CD4-positive, alpha-beta T cell treated with Interleukin-1 beta for 1 hour (primary cell): ENCODE results near the gene IFIT2.
"Not testable (repeated sequence)": the region's sequence is repeated elsewhere in the genome, so short reads cannot be mapped to it uniquely, and the experiment has no call there.

Experiments used
- DNase-seq, 2 donors: peaks; one replicate each; pipeline ENCODE4 v3.0.0-alpha.2; 2020 to 2022

Gene IFIT2

GRCh38 chr10:89280508-89280907, 21.3 kb upstream of the IFIT2 start:
- DNase-seq = no peak

DNA sequence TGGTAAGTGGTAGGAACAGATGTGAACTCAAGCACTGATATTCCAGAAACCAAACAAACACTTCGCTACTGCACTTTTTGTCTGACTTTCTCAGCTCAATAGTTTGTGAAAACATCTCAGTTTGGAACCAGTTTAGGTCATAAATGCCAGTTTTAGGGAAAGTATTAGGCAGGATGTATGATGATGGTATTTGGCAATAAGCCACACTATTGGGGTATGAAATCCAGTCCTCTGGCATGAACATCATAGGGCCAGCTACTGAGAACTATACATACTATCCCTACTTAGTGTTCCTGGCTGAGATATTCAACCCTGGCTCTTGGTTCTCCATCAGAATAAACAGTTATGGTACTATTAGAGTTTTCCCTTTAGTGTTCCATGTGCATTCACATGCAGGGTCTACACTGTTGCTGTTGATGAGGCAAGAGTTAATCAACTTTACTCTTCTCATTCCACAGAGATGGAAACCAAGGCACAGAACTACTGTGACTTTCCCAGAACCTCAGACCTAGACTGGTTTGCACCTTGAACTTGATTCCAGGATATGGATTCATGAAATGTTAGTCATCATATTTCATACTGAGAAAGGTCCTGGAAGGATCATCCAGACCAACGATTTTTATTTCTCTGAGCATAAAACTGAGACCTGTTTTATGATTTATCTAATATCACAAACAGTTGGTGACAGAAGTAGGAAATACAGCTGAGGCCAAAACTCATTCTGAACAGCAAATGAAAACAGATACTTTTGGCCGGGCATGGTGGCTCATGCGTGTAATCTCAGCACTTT, 20.0 kb upstream of the IFIT2 start:
- no peak for DNase-seq

GRCh38 chr10:89283025-89283935, 18.6 kb upstream of the IFIT2 start:
- no peak for DNase-seq

DNA sequence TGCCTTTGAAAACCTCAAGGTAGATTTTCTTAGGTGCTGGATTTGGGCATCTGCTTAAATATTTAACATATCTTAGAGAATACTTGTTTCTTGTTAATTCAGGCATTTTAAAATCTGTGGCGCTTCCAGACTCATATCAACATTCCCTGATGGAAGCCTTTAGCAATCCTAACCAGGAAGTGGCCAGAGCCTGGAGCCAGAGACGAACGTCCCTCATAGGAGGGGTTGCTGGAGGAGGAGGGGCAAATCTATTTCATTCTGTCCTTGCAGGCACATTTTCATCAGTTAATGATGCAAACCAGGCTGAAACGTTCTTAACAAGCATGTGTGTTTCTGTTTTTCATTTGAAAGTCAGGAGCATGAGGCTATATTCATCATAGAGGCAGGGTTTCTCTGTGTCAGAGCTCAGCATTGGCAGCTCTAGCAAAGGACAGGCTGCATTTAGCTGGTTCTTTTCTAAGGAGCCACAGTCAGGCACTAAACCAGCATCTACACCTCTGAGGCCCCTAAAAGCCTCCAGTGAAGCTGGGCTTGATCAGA, 17.8 kb upstream of the IFIT2 start:
- DNase-seq = no peak

DNA sequence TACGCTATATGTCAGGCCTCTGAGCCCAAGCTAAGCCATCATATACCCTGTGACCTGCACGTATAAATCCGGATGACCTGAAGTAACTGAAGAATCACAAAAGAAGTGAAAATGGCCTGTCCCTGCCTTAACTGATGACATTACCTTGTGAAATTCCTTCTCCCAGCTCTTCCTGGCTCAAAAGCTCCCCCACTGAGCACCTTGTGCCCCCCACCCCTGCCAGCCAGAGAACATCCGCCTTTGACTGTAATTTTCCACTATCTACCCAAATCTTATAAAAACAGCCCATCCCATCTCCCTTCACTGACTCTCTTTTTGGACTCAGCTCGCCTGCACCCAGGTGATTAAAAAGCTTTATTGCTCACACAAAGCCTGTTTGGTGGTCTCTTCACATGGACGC, 17.1 kb upstream of the IFIT2 start:
- not testable (repeated sequence) for DNase-seq

DNA sequence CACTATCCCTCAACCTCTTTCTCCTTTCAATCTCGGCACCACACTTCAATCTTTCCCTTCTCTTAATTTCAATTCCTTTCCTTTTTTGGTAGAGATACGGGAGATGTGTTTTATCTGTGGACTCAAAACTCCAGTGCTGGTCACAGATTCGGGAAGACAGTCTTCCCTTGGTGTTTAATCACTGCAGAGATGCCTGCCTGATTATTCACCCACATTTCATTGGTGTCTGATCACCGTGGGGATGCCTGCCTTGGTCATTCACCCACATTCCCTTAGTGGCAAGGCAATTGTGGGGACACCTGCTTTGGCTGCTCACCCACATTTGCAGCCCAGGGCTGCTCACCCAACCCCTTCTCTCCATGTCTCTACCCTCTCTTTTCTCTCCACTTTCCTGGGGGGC, 16.5 kb upstream of the IFIT2 start:
- DNase-seq = not testable (repeated sequence)

DNA sequence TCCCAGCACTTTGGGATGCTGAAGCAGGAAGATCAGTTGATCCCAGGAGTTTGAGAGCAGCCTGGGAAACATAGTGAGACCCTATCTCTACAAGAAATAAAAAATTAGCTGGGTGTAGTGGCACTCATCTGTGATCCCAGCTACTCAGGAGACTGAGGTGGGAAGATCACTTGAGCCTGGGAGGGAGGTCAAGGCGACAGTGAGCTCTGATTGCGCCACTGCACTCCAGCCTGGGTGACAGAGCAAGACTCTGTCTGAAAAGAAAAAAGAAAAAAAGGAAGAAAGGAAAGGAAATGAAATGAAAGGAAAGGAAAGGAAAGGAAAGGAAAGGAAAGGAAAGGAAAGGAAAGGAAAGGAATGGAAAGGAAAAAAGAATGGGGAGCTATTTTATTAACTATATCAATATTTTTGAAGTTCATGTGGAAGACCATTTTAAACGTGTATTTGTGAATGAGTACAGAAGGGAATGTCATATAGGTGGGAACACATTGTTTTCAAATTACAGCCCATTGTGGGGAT, 7.1 kb upstream of the IFIT2 start:
- DNase-seq = no peak

- DNase-seq = no peak
Observed at GRCh38 chr10:89295597-89295996, 6.2 kb upstream of the IFIT2 start.

DNA sequence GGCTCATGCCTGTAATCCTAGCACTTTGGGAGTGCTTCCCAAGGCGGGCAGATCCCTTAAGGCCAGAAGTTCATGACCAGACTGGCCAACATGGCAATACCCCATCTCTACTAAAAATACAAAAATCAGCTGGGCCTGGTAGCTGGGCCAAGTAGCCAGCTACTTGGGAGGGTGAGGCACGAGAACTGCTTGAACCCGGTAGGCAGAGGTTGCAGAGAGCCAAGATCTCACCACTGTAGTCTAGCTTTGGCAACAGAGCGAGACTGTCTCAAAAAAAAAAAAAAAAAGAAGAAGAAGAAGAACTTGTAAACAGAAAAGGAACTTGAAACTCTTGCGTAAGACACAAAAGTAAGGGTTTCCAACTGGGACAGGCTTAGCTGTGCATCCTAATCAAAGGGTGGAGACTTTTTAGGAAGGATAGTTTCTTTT, 5.6 kb upstream of the IFIT2 start:
- peak in 1 of 2 donors; percentile 21 for DNase-seq

DNA sequence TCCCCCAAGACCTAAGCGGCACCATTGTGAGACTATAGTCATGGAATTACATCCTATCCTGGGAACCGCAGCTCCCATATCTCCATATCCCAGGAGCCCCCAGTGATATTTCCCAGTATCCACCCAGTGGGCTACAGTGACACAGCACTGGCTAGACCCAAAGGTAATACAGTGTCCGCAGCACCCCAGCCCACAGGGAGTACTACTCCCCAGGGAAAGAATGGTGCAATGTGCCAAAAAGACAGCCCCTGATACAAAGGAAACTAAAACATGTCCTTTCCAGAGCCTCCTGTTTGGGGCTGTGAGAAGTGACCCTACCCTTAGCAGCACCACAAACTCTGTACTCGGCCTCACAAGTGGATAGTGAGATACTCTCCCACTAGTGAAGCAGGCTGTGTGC, 4.5 kb upstream of the IFIT2 start:
- DNase-seq = no peak

DNA sequence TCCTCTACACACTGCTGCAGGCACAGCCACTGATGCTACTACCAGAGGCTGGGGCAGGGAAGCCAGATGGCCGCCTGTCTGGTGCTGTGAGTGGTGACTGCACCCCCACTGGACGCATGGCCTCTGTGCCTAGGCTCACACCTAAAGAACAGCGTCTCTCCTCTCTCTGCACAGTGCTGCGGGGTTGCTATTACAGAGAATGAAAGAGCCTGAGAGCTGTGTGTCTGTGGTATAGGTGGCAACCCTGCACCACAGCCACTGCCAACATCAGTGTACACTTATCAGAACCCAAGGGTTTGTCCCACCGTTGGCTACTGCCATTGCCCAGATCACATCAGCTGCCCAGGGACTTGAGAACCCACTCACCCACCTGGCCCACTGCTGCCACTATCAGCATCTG, 4.1 kb upstream of the IFIT2 start:
- no peak for DNase-seq

- DNase-seq = no peak
Observed at GRCh38 chr10:89299031-89299430, 2.8 kb upstream of the IFIT2 start.

DNA sequence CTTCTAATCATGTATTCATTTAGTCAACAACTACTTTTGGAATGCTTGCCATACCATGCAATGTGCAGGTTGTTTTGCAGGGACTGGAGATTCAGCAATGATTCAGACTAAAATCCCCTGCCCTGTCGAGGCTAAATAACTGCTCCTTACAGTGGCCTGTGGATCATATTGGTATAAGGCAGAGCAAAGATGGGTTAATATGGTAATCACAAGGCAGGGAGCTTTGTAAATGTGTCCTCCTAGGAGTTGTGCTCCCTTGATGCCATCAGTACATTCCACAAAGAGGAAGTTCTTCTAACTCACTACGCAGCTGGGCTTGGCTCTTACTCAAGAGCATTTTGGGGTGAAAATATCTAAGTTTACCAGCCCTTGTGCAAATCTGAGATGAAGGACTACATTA, 614 bp upstream of the IFIT2 start:
- peak; percentile 32 to 36 for DNase-seq

GRCh38 chr10:89302625-89303024, 779 bp downstream of the IFIT2 start:
- no peak for DNase-seq

GRCh38 chr10:89303161-89303560, 1.3 kb downstream of the IFIT2 start:
- no peak for DNase-seq

DNA sequence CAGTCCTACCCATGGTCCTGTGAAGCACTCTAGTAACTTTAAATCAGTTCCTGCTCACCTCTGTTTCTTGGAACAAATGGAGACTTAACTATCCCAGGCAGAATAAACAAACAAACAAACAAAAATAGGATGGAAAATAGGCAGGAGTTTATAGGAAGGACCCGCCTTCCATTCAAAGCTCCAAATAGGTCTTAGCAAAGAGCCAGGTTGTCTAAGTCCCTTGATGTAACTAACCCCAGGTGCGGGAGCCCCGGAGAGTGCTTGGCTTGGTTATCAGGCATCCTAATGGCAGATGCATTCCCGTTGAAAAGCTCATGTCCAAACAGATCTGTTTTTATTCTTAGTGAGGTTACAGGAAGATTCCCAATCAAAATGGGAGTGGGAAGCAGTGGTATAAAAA, 2.2 kb downstream of the IFIT2 start:
- DNase-seq = no peak

DNA sequence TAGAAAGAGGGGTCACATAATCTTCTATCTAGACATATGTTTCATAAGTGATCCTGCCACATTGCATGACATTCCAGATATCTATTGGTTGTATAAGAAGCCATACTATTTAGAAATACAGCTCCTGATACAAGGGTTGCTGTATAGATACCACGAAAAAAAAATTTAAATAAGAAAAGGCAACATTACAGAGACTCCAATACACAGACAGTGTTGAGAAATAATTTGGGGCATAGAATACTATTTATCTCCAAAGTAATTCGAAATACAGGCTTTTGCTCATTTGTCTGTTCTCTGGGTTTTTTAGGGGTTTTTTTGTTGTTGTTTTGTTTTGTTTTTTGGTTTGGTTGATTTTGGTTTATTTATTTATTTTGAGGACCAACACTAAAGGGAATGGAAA, 2.6 kb downstream of the IFIT2 start:
- no peak for DNase-seq

DNA sequence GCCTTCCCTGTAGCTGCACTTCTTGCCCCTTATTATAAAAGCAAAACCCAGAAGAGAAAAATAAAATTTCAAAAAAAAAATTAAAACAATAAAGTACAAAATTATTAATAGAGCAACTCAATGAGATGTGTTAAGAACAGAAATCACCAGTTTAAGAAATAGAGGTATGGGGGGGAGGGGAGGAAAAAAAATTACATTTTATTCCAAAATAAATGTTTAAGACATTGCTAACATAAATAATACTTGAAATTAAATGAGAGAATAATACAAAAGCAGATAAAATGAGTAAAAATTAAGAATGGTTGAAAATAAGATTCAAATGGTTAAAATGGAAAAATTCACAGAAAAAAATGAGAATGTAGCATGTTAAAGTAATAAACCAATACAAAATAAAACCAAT, 3.1 kb downstream of the IFIT2 start:
- no peak for DNase-seq

GRCh38 chr10:89305766-89306433, 4.1 kb downstream of the IFIT2 start:
- DNase-seq = no peak

DNA sequence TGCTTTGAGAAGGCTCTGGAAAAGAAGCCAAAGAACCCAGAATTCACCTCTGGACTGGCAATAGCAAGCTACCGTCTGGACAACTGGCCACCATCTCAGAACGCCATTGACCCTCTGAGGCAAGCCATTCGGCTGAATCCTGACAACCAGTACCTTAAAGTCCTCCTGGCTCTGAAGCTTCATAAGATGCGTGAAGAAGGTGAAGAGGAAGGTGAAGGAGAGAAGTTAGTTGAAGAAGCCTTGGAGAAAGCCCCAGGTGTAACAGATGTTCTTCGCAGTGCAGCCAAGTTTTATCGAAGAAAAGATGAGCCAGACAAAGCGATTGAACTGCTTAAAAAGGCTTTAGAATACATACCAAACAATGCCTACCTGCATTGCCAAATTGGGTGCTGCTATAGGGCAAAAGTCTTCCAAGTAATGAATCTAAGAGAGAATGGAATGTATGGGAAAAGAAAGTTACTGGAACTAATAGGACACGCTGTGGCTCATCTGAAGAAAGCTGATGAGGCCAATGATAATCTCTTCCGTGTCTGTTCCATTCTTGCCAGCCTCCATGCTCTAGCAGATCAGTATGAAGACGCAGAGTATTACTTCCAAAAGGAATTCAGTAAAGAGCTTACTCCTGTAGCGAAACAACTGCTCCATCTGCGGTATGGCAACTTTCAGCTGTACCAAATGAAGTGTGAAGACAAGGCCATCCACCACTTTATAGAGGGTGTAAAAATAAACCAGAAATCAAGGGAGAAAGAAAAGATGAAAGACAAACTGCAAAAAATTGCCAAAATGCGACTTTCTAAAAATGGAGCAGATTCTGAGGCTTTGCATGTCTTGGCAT, 4.8 kb downstream of the IFIT2 start:
- no peak for DNase-seq

- no peak for DNase-seq
Observed at GRCh38 chr10:89307269-89307577, 5.4 kb downstream of the IFIT2 start.

DNA sequence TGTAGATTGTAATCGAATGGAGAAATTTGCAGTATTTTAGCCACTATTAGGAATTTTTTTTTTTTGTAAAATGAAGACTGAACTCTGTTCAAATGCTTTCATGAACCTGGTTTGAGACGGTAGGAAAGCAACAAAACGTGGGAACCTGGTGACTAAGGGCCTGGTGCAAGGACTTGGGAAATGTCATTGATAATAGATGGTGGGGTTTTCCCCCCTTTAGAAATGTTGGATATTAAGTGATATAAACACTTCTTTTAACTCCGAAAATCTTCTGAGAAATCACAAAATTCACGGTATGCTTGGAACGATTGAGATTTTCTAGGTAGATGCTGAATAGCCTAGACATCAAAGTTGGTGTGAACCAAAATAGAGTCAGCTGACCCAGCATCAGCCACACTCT, 6.4 kb downstream of the IFIT2 start:
- DNase-seq = no peak
